Endodermal cell (in vitro differentiated cells): ENCODE results near the gene HAS3. TPM values are rescaled to one million over a fixed set of nuclear protein-coding genes. Genes with fewer than 3 reads are reported as not detected.
A peak's percentile ranks its signal among the peaks of the same experiment; 100 is the strongest.

ENCODE experiments used
- DNase-seq: peaks from one replicate; pipeline ENCODE4 v3.0.0-alpha.2; 2017
- H3K27ac ChIP-seq: 2 replicates; pipeline ENCODE4 v1.5.1; 2013; ENCODE audit warnings: mild to moderate bottlenecking, low read depth, low read length, moderate library complexity
- H3K27me3 ChIP-seq: 2 replicates; pipeline ENCODE4 v1.6.1; 2013; ENCODE audit warnings: mild to moderate bottlenecking, low read length, moderate library complexity; ENCODE audit not compliant: insufficient read depth, control insufficient read depth, poor library complexity, severe bottlenecking
- H3K36me3 ChIP-seq: 2 replicates; pipeline ENCODE4 v1.7.0; 2013; ENCODE audit warnings: mild to moderate bottlenecking, low read length, moderate library complexity; ENCODE audit not compliant: control insufficient read depth, insufficient read depth
- H3K4me1 ChIP-seq: one replicate; pipeline ENCODE4 v1.7.0; 2013; ENCODE audit warnings: low read length; ENCODE audit not compliant: control insufficient read depth, insufficient read depth
- H3K4me3 ChIP-seq: 2 replicates; pipeline ENCODE4 v1.5.1; 2013; ENCODE audit warnings: mild to moderate bottlenecking, low read length, moderate library complexity
- H3K9ac ChIP-seq: 2 replicates; pipeline ENCODE4 v1.6.1; 2013; ENCODE audit warnings: mild to moderate bottlenecking, low read length, moderate library complexity; ENCODE audit not compliant: poor library complexity, severe bottlenecking; ENCODE audit errors: extremely low read depth
- H3K9me3 ChIP-seq: 2 replicates; pipeline ENCODE4 v1.6.1; 2013; ENCODE audit warnings: mild to moderate bottlenecking, low read length, moderate library complexity; ENCODE audit not compliant: control insufficient read depth
- H3K27ac Mint-ChIP-seq: 2 replicates; pipeline ENCODE4 v1.8.0; 2020; ENCODE audit warnings: mixed read lengths
- H3K27me3 Mint-ChIP-seq: 2 replicates; pipeline ENCODE4 v1.8.0; 2021; ENCODE audit warnings: mild to moderate bottlenecking, mixed read lengths; ENCODE audit not compliant: insufficient read depth
- H3K36me3 Mint-ChIP-seq: 2 replicates; pipeline ENCODE4 v1.8.0; 2020; ENCODE audit warnings: low read depth, mixed read lengths
- H3K4me1 Mint-ChIP-seq: 2 replicates; pipeline ENCODE4 v1.8.0; 2020; ENCODE audit warnings: mixed read lengths
- H3K4me3 Mint-ChIP-seq: 2 replicates; pipeline ENCODE4 v1.8.0; 2020; ENCODE audit warnings: mild to moderate bottlenecking, moderate library complexity, mixed read lengths
- H3K9me3 Mint-ChIP-seq: 2 replicates; pipeline ENCODE4 v1.8.0; 2020; ENCODE audit warnings: mild to moderate bottlenecking, mixed read lengths
- CTCF ChIP-seq: fragments of 200-600 bp; sonication (generic); conservative IDR thresholded peaks from 2 replicates; pipeline ENCODE4 v1.5.0; 2021; ENCODE audit warnings: antibody characterized with exemption, mild to moderate bottlenecking
- WGBS, 2 experiments: methylation state at CpG; one replicate each; pipeline versions ENCODE4 v1.1.5 to v1.1.7; 2013; ENCODE audit warnings: missing lambda C conversion rate in 2 of 2, mixed read lengths in 1 of 2; ENCODE audit not compliant: insufficient coverage in 1 of 2, insufficient read length in 1 of 2; 5-methylcytosine and 5-hydroxymethylcytosine counted together
- total RNA-seq, 2 donors: library from RNA; stranded (reverse); fragmentation: NEBNext Ultra II Directional in 1 of 2; extraction: Animal tissue kit (Norgen Biotek cat#: 25700) in 1 of 2; gene quantifications; 2 replicates in 1 of 2; 3 replicates in 1 of 2; pipeline ENCODE4 v1.2.1, GENCODE V29; 2021

HAS3 gene
- total RNA-seq, 2 donors from 2014 or later: 1.8 to 4.1 TPM

DNA sequence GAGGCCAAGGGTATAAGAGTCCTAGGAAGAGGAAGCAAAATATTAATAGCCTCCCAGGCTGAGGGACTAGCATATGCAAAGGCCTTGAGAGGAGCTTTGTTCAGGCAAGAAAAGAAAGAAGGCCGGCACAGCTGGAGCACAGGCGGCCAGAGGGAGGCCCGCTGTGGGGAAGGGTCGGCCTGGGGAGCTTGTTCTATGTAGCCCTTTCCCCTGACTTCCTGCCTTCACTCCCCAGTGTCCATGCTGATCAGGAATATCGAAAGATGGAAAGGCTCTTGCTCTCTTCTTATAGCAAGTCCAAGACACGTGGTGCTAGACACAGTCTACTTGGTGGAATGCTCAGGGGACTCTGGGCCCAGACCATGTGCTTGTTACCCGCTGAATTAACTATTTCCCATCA lies 27.4 kb upstream of the HAS3 start:
- TF ChIP-seq CTCF: no peak
- Histone ChIP-seq H3K27me3 (peaks cover 16% of the 10 kb centered on the region), H3K36me3 (no peaks in the 10 kb centered on the region), H3K9ac (no peak overlapping the region), H3K27ac (no peak overlapping the region), H3K4me1 (peaks cover 2% of the 10 kb centered on the region), H3K9me3 (no peaks in the 10 kb centered on the region), H3K4me3 (no peak overlapping the region)
- H3K4me3 Mint-ChIP-seq: no peak overlapping the region
- no peaks in the 10 kb centered on the region for H3K9me3 Mint-ChIP-seq
- WGBS, 2 experiments: 35 to 47% methylated on average over 6 to 7 of the region's 7 CpGs
- no peak overlapping the region for H3K27ac Mint-ChIP-seq
- H3K27me3 Mint-ChIP-seq: peaks cover 11% of the 10 kb centered on the region
- no peaks in the 10 kb centered on the region for H3K36me3 Mint-ChIP-seq
- peaks cover 17% of the 10 kb centered on the region for H3K4me1 Mint-ChIP-seq
- peak; percentile 84 for DNase-seq

GRCh38 chr16:69079697-69080096 lies 25.8 kb upstream of the HAS3 start:
- Histone ChIP-seq H3K4me3 (no peak overlapping the region), H3K36me3 (no peaks in the 10 kb centered on the region), H3K27me3 (no peaks in the 10 kb centered on the region), H3K27ac (no peak overlapping the region), H3K4me1 (peaks cover 6% of the 10 kb centered on the region), H3K9me3 (no peaks in the 10 kb centered on the region), H3K9ac (no peak overlapping the region)
- no peak for DNase-seq
- H3K27ac Mint-ChIP-seq: no peak overlapping the region
- peaks cover 25% of the 10 kb centered on the region for H3K4me1 Mint-ChIP-seq
- H3K9me3 Mint-ChIP-seq: no peaks in the 10 kb centered on the region
- WGBS, 2 experiments: 100% methylated on average over 2 of the region's 2 CpGs; no CpG with 5 or more reads in 1 of the 2 experiments
- no peaks in the 10 kb centered on the region for H3K36me3 Mint-ChIP-seq
- H3K4me3 Mint-ChIP-seq: no peak overlapping the region
- H3K27me3 Mint-ChIP-seq: no peaks in the 10 kb centered on the region
- TF ChIP-seq CTCF: no peak

DNA sequence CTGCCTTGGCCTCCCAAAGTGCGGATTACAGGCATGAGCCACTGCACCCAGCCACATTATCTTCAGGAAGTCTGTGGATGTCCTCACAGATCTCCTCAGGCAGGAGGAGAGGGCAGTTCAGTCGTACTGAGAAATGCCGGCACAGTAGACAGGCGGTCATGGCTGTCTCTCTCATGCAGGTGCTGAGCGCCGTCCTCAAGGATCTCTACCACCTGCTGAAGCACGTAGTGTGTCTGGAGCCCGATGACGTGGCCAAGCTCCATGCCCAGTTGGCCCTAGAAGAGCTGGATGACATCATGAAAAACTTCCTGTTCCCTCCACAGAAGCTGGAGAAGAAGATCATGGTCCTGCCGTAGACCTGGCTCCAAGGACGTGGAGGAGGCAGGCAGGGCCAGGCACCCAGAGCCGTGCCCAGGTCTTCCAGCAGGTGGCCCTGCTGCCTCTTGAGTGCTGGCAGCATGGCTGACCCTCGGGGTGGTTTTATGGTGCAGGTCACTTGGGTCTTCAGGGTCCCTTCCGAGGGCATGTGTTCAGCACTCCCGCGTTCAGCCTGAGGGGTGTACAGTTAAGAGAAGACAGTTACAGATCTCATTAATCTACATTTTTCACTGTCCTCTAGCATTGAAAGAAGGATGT lies 22.0 kb upstream of the HAS3 start:
- no peaks in the 10 kb centered on the region for H3K27me3 ChIP-seq
- H3K4me1 ChIP-seq: peaks cover 5% of the 10 kb centered on the region
- H3K4me3 Mint-ChIP-seq: no peak overlapping the region
- no peak overlapping the region for H3K9ac ChIP-seq
- no peaks in the 10 kb centered on the region for H3K36me3 ChIP-seq
- no peaks in the 10 kb centered on the region for H3K9me3 ChIP-seq
- H3K4me3 ChIP-seq: no peak overlapping the region
- no peak overlapping the region for H3K27ac ChIP-seq
- TF ChIP-seq CTCF: peak; percentile 78
- H3K36me3 Mint-ChIP-seq: peaks cover 5% of the 10 kb centered on the region
- peak; percentile 75 for DNase-seq
- no peak overlapping the region for H3K27ac Mint-ChIP-seq
- H3K27me3 Mint-ChIP-seq: peaks cover 2% of the 10 kb centered on the region
- H3K4me1 Mint-ChIP-seq: peaks cover 14% of the 10 kb centered on the region
- no peaks in the 10 kb centered on the region for H3K9me3 Mint-ChIP-seq
- WGBS, 2 experiments: 92 to 96% methylated on average over 16 of the region's 16 CpGs
